ENCODE data around the gene HDAC4.
"Not testable (repeated sequence)": the region's sequence is repeated elsewhere in the genome, so short reads cannot be mapped to it uniquely, and the experiment has no call there.

GRCh38 chr2:239280296-239281017 is 120.4 kb downstream of the HDAC4 start:
- not testable (repeated sequence) for TF ChIP-seq CTCF (conservative IDR thresholded peaks at IDR 0.05; ENCODE audit: low read depth, low read length); USF2 (IDR thresholded peaks at IDR 0.05; ENCODE audit: low read depth, low read length); POLR2A (IDR thresholded peaks at IDR 0.05; ENCODE audit: low read depth, low read length); RAD21 (IDR thresholded peaks at IDR 0.05; ENCODE audit: low read length); RFX5 (IDR thresholded peaks at IDR 0.05; ENCODE audit: low read depth, low read length); ELK1 (IDR thresholded peaks at IDR 0.05; ENCODE audit: borderline replicate concordance, low read depth, low read length); CHD1 (IDR thresholded peaks at IDR 0.05; ENCODE audit: low read depth, low read length); SMC3 (IDR thresholded peaks at IDR 0.05; ENCODE audit: low read depth, low read length)
- TF ChIP-seq MAFK (IDR thresholded peaks at IDR 0.05; ENCODE audit: low read depth, low read length) (peak; percentile 61), BHLHE40 (IDR thresholded peaks at IDR 0.05; ENCODE audit: low read depth, low read length) (peak; percentile 66), MXI1 (IDR thresholded peaks at IDR 0.05; ENCODE audit: borderline replicate concordance, low read depth, low read length) (peak; percentile 45; the same call in 1 of the 2 replicates), CEBPB (IDR thresholded peaks at IDR 0.05; ENCODE audit: low read depth, low read length) (peak; percentile 19; the same call in 1 of the 2 replicates), FOS (IDR thresholded peaks at IDR 0.05; ENCODE audit: low read depth, low read length) (peak; percentile 91), MAZ (IDR thresholded peaks at IDR 0.05; ENCODE audit: borderline replicate concordance, low read depth, low read length) (peak; percentile 11; the same call in 1 of the 2 replicates)

All from IMR-90 (cell line).